Stimulated activated memory B cell treated with anti-CD40 and anti-IgM and Interleukin-4, amounts not matched to agents 10 μg/mL and 1 μg/mL and 100 μg/mL, for 72 hours (primary cell): ENCODE results near the gene NEMF.
"Not testable (repeated sequence)": the region's sequence is repeated elsewhere in the genome, so short reads cannot be mapped to it uniquely, and the experiment has no call there.

Experiments
- ATAC-seq: fragments of 150-1000 bp; cut with Tn5 transposase; 2 replicates; pipeline ENCODE4 v1.10.0; 2021
- H3K27ac Mint-ChIP-seq: one replicate; pipeline ENCODE4 v1.8.0; 2022; ENCODE audit warnings: mild to moderate bottlenecking, mixed read lengths
- H3K27me3 Mint-ChIP-seq: one replicate; pipeline ENCODE4 v1.8.0; 2022; ENCODE audit warnings: mixed read lengths
- H3K36me3 Mint-ChIP-seq: one replicate; pipeline ENCODE4 v1.8.0; 2022; ENCODE audit warnings: mixed read lengths
- H3K4me1 Mint-ChIP-seq: one replicate; pipeline ENCODE4 v1.8.0; 2022; ENCODE audit warnings: mixed read lengths
- H3K4me3 Mint-ChIP-seq: one replicate; pipeline ENCODE4 v1.8.0; 2022; ENCODE audit warnings: mild to moderate bottlenecking, moderate library complexity, mixed read lengths
- H3K9me3 Mint-ChIP-seq: one replicate; pipeline ENCODE4 v1.8.0; 2022; ENCODE audit warnings: mixed read lengths

NEMF gene

DNA sequence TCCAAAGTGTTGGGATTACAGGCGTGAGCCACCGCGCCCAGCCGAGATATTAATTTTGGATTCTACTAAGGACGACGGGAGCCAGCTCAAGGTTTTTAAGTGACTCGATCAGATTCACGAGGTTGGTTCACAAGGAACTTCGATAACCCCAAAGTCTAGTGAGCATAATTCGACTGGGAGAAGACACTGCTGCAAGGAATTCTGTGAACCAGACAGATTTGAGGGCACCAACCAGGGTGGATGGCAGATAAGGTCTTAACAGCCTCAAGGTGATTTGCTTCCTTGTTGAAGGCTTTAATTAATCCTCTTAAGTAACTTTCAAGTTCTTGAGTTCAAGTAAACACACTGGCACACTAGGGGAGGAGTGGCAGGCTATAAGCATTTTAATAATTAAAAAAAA, 85.7 kb downstream of the NEMF start:
- Mint-ChIP-seq H3K27ac (peak overlapping the region; percentile 98), H3K4me1 (peaks cover 32% of the 10 kb centered on the region), H3K36me3 (peaks cover 2% of the 10 kb centered on the region), H3K4me3 (peak overlapping the region; percentile 97), H3K9me3 (no peaks in the 10 kb centered on the region), H3K27me3 (no peaks in the 10 kb centered on the region)
- ATAC-seq, result no peak

DNA sequence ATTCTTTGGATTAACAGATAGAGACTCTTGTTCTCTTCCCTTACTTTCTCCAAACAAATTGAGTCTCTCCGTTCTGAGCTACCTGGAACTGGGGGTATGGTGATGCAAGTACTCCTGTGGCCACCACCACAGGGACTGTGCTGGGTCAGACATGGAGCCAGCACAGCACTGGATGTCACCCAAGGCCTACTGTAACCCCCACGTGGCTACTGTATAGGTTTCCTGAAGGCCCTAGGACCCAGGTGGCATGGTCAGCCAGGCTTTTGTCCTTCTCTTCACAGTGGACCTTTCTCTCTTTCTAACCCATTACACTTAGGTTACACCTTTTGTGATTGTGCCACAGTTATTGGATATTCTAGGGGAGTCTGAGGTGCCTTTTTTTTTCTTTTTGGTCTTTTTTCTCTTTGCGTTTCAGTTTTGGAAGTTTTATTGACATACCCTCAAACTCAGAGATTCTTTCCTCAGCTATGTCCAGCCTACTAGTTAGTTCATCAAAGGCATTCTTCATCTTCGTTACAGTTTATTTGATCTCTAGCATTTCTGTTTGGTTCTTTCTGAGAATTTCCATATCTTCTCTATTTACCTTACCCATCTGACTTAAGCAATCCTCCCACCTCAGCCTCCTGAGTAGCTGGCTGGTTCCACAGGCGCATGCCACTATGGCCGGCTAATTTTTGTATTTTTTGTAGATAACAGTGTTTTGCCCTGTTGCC, 90.6 kb downstream of the NEMF start:
- ATAC-seq, result no peak
- H3K27me3 Mint-ChIP-seq, result no peaks in the 10 kb centered on the region
- no peak overlapping the region for H3K27ac Mint-ChIP-seq
- no peak overlapping the region for H3K4me3 Mint-ChIP-seq
- H3K36me3 Mint-ChIP-seq, result peaks cover 8% of the 10 kb centered on the region
- H3K9me3 Mint-ChIP-seq, result no peaks in the 10 kb centered on the region
- peaks cover 17% of the 10 kb centered on the region for H3K4me1 Mint-ChIP-seq

- H3K36me3 Mint-ChIP-seq, result peaks cover 10% of the 10 kb centered on the region
- ATAC-seq, result no peak
- peaks cover 13% of the 10 kb centered on the region for H3K4me1 Mint-ChIP-seq
- H3K9me3 Mint-ChIP-seq, result peaks cover 3% of the 10 kb centered on the region
- H3K4me3 Mint-ChIP-seq, result no peak overlapping the region
- H3K27me3 Mint-ChIP-seq, result no peaks in the 10 kb centered on the region
- H3K27ac Mint-ChIP-seq, result no peak overlapping the region
Measured at GRCh38 chr14:49755378-49755777, 97.2 kb downstream of the NEMF start.

GRCh38 chr14:49754570-49755097, 98.0 kb downstream of the NEMF start:
- H3K4me3 Mint-ChIP-seq, result no peak overlapping the region
- H3K36me3 Mint-ChIP-seq, result peaks cover 10% of the 10 kb centered on the region
- peaks cover 3% of the 10 kb centered on the region for H3K9me3 Mint-ChIP-seq
- ATAC-seq, result no peak
- H3K27ac Mint-ChIP-seq, result no peak overlapping the region
- H3K27me3 Mint-ChIP-seq, result no peaks in the 10 kb centered on the region
- H3K4me1 Mint-ChIP-seq, result peaks cover 9% of the 10 kb centered on the region

GRCh38 chr14:49746476-49746875, 106.1 kb downstream of the NEMF start:
- peaks cover 44% of the 10 kb centered on the region for H3K36me3 Mint-ChIP-seq
- not testable (repeated sequence) for ATAC-seq, H3K4me1 Mint-ChIP-seq, H3K27me3 Mint-ChIP-seq, H3K4me3 Mint-ChIP-seq, H3K9me3 Mint-ChIP-seq, H3K27ac Mint-ChIP-seq

- H3K27ac Mint-ChIP-seq, result no peak overlapping the region
- no peak overlapping the region for H3K4me3 Mint-ChIP-seq
- ATAC-seq, result no peak
- H3K27me3 Mint-ChIP-seq, result no peaks in the 10 kb centered on the region
- no peaks in the 10 kb centered on the region for H3K9me3 Mint-ChIP-seq
- H3K36me3 Mint-ChIP-seq, result peaks cover 44% of the 10 kb centered on the region
- H3K4me1 Mint-ChIP-seq, result no peaks in the 10 kb centered on the region
Measured at GRCh38 chr14:49745191-49745590, 107.4 kb downstream of the NEMF start.

GRCh38 chr14:49735669-49736068, 116.9 kb downstream of the NEMF start:
- H3K27ac Mint-ChIP-seq, H3K27me3 Mint-ChIP-seq, H3K4me3 Mint-ChIP-seq, H3K4me1 Mint-ChIP-seq, H3K9me3 Mint-ChIP-seq, ATAC-seq: not testable (repeated sequence)
- peaks cover 19% of the 10 kb centered on the region for H3K36me3 Mint-ChIP-seq

- Mint-ChIP-seq H3K9me3 (no peaks in the 10 kb centered on the region), H3K4me1 (no peaks in the 10 kb centered on the region), H3K36me3 (peaks cover 19% of the 10 kb centered on the region), H3K4me3 (no peak overlapping the region), H3K27me3 (no peaks in the 10 kb centered on the region), H3K27ac (no peak overlapping the region)
- no peak for ATAC-seq
Measured at GRCh38 chr14:49733836-49734235, 118.8 kb downstream of the NEMF start.

DNA sequence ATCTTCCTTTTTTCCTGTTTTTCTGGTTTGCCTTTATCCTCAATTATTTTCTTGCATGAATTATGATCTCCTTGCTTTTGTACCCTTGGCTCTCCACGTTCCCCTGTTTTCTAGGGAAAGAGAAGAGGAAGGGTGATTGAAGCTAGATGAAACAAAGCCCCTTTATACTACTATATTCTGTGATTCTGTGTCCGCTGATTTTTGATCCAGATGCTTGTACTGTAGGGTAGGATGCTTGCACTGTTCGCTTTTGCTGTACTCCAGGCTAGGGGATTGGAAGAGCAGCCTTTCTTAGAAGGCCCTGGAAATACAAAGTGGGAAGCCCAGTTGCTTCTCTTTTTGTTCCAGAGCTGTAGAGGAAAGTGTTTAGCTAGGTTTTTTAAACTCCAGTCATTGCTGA, 119.7 kb downstream of the NEMF start:
- no peak for ATAC-seq
- H3K27ac Mint-ChIP-seq, result no peak overlapping the region
- no peak overlapping the region for H3K4me3 Mint-ChIP-seq
- no peaks in the 10 kb centered on the region for H3K27me3 Mint-ChIP-seq
- no peaks in the 10 kb centered on the region for H3K4me1 Mint-ChIP-seq
- H3K36me3 Mint-ChIP-seq, result peaks cover 24% of the 10 kb centered on the region
- no peaks in the 10 kb centered on the region for H3K9me3 Mint-ChIP-seq
